GM19372 (cell line): Measurements from ENCODE around the gene SIN3A.
"Not testable (repeated sequence)": the region's sequence is repeated elsewhere in the genome, so short reads cannot be mapped to it uniquely, and the experiment has no call there.

Experiments used
- ATAC-seq: cut with Tn5 transposase; IDR thresholded peaks from one replicate; pipeline ENCODE4 v1.9.1; 2021; ENCODE audit warnings: mild to moderate bottlenecking, low read depth, moderate library complexity; ENCODE audit not compliant: unreplicated experiment

The SIN3A gene

GRCh38 chr15:75339531-75340240 is 111.8 kb downstream of the SIN3A start:
- ATAC-seq, result no peak

GRCh38 chr15:75338661-75339240 is 112.7 kb downstream of the SIN3A start:
- no peak for ATAC-seq

- peak; percentile 69 for ATAC-seq
Measured at GRCh38 chr15:75335705-75336355, 115.7 kb downstream of the SIN3A start, which contains the start of gene COMMD4. Gene COMMD4 (plus strand): TSS chr15:75336063. CDS start chr15:75336090, 27 bp downstream.

GRCh38 chr15:75335313-75335704 is 116.2 kb downstream of the SIN3A start:
- no peak for ATAC-seq

GRCh38 chr15:75333654-75334419 is 117.7 kb downstream of the SIN3A start:
- ATAC-seq, result not testable (repeated sequence)

- not testable (repeated sequence) for ATAC-seq
Measured at GRCh38 chr15:75332093-75332492, 119.4 kb downstream of the SIN3A start.

GRCh38 chr15:75329571-75329970 is 121.9 kb downstream of the SIN3A start:
- ATAC-seq, result no peak

GRCh38 chr15:75328493-75329314 is 122.8 kb downstream of the SIN3A start:
- ATAC-seq, result no peak

- ATAC-seq, result no peak
Measured at GRCh38 chr15:75327491-75327890, 124.0 kb downstream of the SIN3A start.

- no peak for ATAC-seq
Measured at GRCh38 chr15:75327005-75327404, 124.5 kb downstream of the SIN3A start.

GRCh38 chr15:75325922-75326321 is 125.6 kb downstream of the SIN3A start:
- no peak for ATAC-seq

GRCh38 chr15:75321711-75322110 is 129.8 kb downstream of the SIN3A start:
- ATAC-seq, result no peak
